GM12892 (cell line): ENCODE data around the gene ARL8A.

Source experiments
- POLR2A ChIP-seq: IDR thresholded peaks from 2 replicates; pipeline ENCODE4 v1.6.1; 2011; ENCODE audit warnings: low read depth, low read length, control low read depth
- POLR2AphosphoS5 ChIP-seq: IDR thresholded peaks from 2 replicates; pipeline ENCODE4 v1.6.1; 2011; ENCODE audit warnings: low read depth, low read length, control low read depth

- no peak for TF ChIP-seq POLR2A
- TF ChIP-seq POLR2AphosphoS5, result no peak
Measured at GRCh38 chr1:202135221-202135721, 9.3 kb downstream of the ARL8A start.
